Left forelimb (tissue), 1 donor: ENCODE measurements around the gene SCN7A.
"Not testable (repeated sequence)": the region's sequence is repeated elsewhere in the genome, so short reads cannot be mapped to it uniquely, and the experiment has no call there.

Experiments used
- DNase-seq: peaks from one replicate; pipeline ENCODE4 v3.0.0-alpha.2; 2018; ENCODE audit warnings: low spot score

SCN7A gene

DNA sequence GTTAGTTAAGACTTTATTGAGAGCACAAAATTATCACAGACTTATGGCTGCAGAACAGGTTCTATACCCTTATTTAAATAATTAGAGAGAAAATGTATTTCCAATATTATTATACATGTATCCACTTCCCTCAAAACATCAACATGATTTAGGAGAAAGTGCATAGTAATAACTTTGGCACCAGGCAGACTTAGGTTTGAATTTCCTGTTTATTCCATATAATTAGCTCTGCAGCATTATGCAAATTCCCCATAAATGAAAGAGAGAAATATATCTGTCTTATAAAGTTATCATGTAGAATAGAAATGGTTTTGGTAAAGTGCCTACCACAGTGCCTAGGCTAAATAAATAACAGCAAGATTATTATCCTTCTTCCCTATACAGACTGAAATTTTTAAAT lies 133.6 kb downstream of the SCN7A start:
- DNase-seq: no peak

- DNase-seq: not testable (repeated sequence)
These were observed 136.1 kb downstream of the SCN7A start for GRCh38 chr2:166357950-166358321.

- no peak for DNase-seq
These were observed 136.7 kb downstream of the SCN7A start for GRCh38 chr2:166357068-166357949.
